ENCODE measurements around the gene PLA2G2F.
"Not testable (repeated sequence)": the region's sequence is repeated elsewhere in the genome, so short reads cannot be mapped to it uniquely, and the experiment has no call there.

The PLA2G2F gene

DNA sequence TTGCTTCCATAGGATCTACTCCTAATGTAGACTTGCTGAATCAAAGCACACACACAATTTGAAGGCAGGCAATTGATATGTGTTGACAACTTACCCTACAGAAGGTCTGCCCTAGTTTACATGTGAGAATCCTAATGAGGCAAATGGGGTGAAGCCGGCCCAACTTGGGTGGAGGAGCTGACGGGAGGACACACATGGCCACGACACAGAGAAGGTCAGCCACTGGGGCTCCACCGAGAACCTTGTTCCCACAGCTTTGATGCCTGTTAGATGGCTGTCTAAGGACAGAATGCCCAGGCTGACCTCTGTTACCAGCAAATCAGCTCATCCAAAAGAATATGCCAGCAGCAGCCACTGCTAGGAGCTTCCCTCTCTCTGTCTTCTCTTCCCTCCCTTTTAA is 18.3 kb upstream of the PLA2G2F start:
- DNase-seq (ENCODE audit: low read depth): no peak
- no peak overlapping the region for H3K4me3 ChIP-seq (ENCODE audit: low read length)
- TF ChIP-seq, protein P1, sequence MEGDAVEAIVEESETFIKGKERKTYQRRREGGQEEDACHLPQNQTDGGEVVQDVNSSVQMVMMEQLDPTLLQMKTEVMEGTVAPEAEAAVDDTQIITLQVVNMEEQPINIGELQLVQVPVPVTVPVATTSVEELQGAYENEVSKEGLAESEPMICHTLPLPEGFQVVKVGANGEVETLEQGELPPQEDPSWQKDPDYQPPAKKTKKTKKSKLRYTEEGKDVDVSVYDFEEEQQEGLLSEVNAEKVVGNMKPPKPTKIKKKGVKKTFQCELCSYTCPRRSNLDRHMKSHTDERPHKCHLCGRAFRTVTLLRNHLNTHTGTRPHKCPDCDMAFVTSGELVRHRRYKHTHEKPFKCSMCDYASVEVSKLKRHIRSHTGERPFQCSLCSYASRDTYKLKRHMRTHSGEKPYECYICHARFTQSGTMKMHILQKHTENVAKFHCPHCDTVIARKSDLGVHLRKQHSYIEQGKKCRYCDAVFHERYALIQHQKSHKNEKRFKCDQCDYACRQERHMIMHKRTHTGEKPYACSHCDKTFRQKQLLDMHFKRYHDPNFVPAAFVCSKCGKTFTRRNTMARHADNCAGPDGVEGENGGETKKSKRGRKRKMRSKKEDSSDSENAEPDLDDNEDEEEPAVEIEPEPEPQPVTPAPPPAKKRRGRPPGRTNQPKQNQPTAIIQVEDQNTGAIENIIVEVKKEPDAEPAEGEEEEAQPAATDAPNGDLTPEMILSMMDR (IDR thresholded peaks at IDR 0.05; ENCODE audit: insufficient read depth, low read depth, low read length, missing control alignments): no peak

DNA sequence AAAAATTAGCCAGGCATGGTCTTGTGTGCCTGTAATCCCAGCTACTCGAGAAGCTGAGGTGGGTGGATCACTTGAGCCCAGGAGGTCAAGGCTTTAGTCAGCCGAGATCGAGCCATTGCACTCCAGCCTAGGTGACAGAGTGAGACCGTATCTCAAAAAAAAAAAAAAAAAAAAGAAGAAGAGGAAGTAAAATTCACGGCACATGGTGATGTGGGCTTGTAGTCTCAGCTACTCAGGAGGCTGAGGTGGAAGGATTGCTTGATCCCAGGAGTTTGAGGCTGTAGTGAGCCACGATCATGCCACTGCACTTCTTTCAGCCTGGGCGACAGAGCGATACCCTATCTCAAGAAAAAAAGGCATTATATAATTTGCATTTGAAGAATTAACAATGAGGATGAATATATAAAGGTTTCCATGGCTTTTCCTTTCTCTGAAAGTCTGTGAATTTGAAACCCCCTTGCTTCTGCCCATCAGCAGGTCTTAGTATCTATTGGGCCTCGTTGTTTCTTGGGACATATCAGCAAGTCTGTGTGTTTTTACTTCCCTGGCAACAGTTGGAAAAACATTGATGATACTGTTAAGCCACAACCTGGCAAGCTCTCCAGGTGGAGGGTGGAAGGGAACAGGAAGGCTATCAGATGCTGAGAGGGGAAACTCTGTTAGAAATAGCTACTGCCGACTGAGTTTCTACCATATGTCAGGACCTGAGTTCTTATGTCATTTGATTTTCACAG is 15.2 kb upstream of the PLA2G2F start:
- no peak for DNase-seq (ENCODE audit: low read depth)
- no peak overlapping the region for H3K4me3 ChIP-seq (ENCODE audit: low read length)
- TF ChIP-seq, protein P1 (IDR thresholded peaks at IDR 0.05; ENCODE audit: insufficient read depth, low read depth, low read length, missing control alignments): no peak

DNA sequence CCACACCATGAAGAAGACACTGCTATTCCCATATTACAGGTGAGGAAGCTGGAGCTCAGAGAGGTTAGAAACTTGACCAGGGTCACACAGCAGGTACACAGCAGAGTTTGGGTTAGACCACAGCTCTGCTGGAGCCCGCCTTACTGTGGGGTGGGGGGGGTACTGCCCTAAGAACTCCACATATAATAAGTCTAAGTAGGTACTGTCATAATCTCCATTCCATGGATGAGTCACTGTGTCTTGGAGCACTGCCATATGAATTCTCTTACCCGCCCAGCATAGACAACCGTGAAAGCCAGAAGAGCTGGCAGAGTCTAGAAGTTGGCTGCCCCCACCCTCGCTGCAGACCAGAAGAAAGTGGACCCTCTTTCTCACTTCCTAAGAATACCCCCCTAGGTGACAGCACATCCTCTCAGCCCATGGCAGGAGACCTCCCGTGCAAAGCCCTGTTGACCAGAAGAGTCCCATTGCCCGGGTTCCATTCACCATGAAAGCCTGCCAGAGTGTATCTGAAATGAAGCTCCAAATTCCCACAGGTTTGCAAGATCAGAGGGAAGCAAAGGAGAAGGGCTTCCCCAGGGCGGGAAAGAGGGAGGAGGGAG is 14.6 kb upstream of the PLA2G2F start:
- H3K4me3 ChIP-seq (ENCODE audit: low read length): no peak overlapping the region
- peak; percentile 88 for DNase-seq (ENCODE audit: low read depth)
- TF ChIP-seq, protein P1 (IDR thresholded peaks at IDR 0.05; ENCODE audit: insufficient read depth, low read depth, low read length, missing control alignments): no peak

DNA sequence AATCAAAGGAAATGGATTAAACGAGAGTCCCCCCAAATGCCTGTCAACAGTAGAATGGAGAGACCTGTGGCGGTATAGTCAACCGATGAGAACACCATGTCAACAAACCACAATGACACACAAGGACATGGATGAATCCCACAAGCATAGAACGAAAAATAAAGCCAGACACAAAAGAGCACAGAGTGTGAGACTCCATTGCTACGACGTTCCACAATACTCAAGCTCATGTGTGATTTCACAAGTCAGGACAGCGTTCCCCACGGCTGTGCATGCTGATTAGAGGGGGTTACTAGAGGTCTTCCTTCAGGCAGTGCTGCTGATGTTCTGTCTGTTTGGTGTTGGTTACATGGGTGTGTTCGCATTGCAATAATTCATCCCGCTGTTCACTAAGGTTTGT is 14.0 kb upstream of the PLA2G2F start:
- no peak overlapping the region for H3K4me3 ChIP-seq (ENCODE audit: low read length)
- TF ChIP-seq, protein P1 (IDR thresholded peaks at IDR 0.05; ENCODE audit: insufficient read depth, low read depth, low read length, missing control alignments): no peak
- DNase-seq (ENCODE audit: low read depth): no peak

DNA sequence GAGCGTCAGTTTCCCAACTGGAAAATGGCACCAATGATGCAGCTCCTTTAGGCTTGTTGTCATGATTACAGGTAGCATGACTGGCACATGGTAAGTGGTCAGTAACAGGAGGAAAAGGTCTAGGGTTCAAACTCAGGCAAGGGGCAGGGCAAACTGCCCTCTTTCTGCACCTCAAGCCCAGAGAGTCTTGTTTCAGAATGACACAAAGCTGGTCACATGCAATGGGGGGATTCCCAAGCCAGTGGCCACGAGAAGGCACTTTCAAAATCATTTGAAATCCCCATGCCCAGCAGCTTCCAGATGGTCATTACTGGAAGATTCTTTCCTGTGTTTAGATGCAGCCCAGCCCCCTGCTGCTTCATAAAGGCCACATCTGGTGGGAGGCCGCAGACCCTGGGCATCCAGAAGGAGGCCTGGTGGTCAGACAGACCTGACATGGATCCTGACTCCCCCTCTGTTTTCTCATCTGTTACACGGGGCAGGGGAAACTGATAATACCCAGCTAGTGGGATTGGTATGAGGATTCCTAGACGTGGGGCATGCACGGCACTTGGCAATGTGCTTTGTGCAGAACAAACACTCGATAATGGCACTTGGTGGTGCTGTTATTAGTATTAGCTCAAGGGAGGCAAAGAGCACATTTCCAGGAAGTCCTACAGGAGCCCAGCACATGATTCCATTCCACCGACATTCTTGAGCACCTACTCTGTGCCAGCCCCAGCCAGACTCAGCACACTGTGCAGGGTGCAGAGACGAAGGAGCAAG is 12.9 kb upstream of the PLA2G2F start:
- DNase-seq (ENCODE audit: low read depth): no peak
- TF ChIP-seq, protein P1 (IDR thresholded peaks at IDR 0.05; ENCODE audit: insufficient read depth, low read depth, low read length, missing control alignments): no peak
- H3K4me3 ChIP-seq (ENCODE audit: low read length): no peak overlapping the region

DNA sequence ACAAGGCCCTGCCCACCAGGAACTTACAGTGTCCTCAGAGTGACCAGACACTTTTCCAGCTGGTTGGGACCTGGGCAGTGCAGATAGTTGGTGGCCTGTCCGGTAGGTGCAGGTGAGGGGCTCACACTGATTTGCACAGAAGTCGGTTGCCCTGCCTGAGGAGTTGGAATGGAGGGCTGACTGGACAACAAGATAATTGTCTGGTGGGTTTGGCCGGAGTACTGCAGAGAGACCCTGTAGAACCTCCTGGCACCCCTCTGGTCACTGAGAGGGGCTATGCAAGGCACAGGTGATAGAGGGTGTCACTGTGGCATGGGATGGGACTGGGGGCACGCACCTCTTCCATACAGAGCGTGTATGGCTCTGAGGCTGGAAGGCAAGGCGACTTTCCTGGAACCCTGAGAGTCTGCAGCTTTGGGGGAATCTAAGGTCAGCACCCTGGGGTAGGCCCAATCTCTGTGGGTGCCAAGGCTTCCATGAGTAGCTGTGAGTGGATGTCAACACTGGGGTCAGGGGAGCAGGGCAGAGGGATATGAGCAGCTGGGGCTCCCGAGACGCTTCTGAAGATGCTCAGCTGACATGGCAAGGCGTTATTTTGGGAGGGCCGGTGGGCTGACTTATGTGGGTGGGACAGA is 12.2 kb upstream of the PLA2G2F start:
- no peak overlapping the region for H3K4me3 ChIP-seq (ENCODE audit: low read length)
- DNase-seq (ENCODE audit: low read depth): no peak

DNA sequence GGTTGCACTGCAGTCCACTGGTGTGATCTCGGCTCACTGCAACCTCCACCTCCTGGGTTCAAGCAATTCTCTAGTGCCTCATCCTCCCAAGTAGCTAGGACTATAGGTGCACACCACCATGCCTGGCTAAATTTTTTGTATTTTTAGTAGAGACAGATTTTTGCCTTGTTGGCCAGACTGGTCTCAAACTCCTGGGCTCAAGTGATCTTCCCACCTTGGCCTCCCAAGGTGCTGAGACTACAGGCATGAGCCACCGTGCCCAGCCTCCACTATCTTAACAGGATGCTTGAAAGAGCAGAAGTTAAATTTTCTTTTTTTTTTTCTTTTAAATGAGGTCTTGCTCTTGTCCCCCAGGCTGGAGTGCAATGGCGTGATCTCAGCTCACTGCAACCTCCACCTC is 8.6 kb upstream of the PLA2G2F start:
- DNase-seq (ENCODE audit: low read depth); H3K4me3 ChIP-seq (ENCODE audit: low read length): not testable (repeated sequence)

More for the DNA sequence above, 12.2 kb upstream of the PLA2G2F start:
- TF ChIP-seq, protein P1 (IDR thresholded peaks at IDR 0.05; ENCODE audit: insufficient read depth, low read depth, low read length, missing control alignments): no peak

Data from epithelial cell of esophagus (primary cell).